ENCODE data around the gene LPIN1.

- TF ChIP-seq CTCF (IDR thresholded peaks at IDR 0.05; ENCODE audit: low read depth, low read length) (no peak), EZH2phosphoT487 (IDR thresholded peaks at IDR 0.05; ENCODE audit: low read depth) (no peak)
Observed at GRCh38 chr2:11699686-11700670, 46.5 kb upstream of the LPIN1 start.

All from OCI-LY3 (cell line).